Activated CD4-positive, alpha-beta T cell treated with anti-CD3 and anti-CD28 coated beads, Interleukin-2, Interleukin-6, amounts not matched to agents 100 ng/mL and 50 ng/mL, durations not matched to agents 16 hours and 8 hours (primary cell): ENCODE results near the gene TACR1.

Experiments used
- DNase-seq: peaks from one replicate; pipeline ENCODE4 v3.0.0-alpha.2; 2020

The TACR1 gene

GRCh38 chr2:75010571-75010970 is 188.7 kb downstream of the TACR1 start:
- DNase-seq: no peak

- no peak for DNase-seq
Observed at GRCh38 chr2:75007819-75008218, 191.5 kb downstream of the TACR1 start.

DNA sequence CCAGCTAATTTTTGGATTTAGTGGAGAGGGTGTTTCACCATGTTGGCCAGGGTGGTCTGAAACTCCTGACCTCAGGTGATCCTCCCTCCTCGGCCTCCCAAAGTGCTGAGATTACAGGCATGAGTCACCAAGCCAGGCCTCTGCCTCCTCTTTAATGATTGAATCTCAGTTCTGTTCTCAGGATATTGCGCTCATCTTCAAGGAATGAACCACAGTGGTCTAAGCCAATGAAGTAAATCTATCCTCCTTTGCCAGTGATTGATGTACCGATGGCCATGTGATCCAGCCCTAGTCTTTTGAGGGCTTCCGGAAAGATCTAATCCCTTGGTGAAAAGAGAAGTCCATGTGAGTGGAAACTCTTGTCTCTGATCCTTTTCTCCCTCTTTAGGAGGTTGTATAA is 192.3 kb downstream of the TACR1 start:
- DNase-seq: no peak

DNA sequence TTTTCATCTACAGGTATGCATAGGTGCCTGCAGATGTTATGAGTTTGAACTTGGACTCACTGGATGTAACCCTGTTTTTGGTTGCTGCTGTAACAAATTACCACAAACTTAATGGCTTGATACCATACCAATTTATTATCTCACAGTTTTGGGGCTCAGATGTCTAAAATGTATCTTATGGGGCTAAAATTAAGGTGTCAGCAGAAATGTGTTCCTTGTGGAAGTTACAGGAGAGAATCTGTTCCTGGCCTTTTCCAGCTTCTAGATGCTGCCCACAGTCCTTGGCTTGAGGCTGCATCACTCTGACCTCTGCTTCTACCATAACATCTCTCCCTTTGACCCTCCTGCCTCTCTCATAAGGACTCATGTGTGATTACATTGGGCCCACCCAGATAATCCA is 193.3 kb downstream of the TACR1 start:
- DNase-seq: no peak

- no peak for DNase-seq
Observed at GRCh38 chr2:75003773-75004172, 195.5 kb downstream of the TACR1 start.

GRCh38 chr2:75003276-75003675 is 196.0 kb downstream of the TACR1 start:
- DNase-seq: no peak

- DNase-seq: no peak
Observed at GRCh38 chr2:75002007-75002406, 197.3 kb downstream of the TACR1 start.

- no peak for DNase-seq
Observed at GRCh38 chr2:74999468-74999867, 199.9 kb downstream of the TACR1 start.
